ENCODE results near the gene MLH1.

GRCh38 chr3:37098884-37099283, 105.6 kb downstream of the MLH1 start:
- TF ChIP-seq CTCF (IDR thresholded peaks at IDR 0.05) (no peak), POLR2A (IDR thresholded peaks at IDR 0.05) (no peak)
